Cardiac fibroblast (primary cell): ENCODE data around the gene LMO4.

Experiments used
- DNase-seq, 2 donors: peaks; one replicate each; pipeline versions ENCODE4 v3.0.0 to v3.0.0-alpha.2; 2010; ENCODE audit warnings: low read depth in 2 of 2
- H3K4me3 ChIP-seq, 2 donors: replicated peaks in 1 of 2; 1 replicate in 1 of 2; 2 replicates in 1 of 2; pipeline ENCODE4 v1.5.1; 2011; ENCODE audit warnings: low read depth in 2 of 2, low read length in 2 of 2, mild to moderate bottlenecking in 2 of 2, moderate library complexity in 1 of 2
- CTCF ChIP-seq: IDR thresholded peaks from one replicate; pipeline ENCODE4 v1.5.1; 2011; ENCODE audit warnings: low read depth, mild to moderate bottlenecking, low read length, inconsistent platforms

Gene LMO4

GRCh38 chr1:87327376-87328271, 1.1 kb upstream of the LMO4 start:
- H3K4me3 ChIP-seq = peak overlapping the region; percentile 69 to 71
- no peak for TF ChIP-seq CTCF
- peak in 1 of 2 donors; percentile 16 for DNase-seq

GRCh38 chr1:87329051-87329525, 408 bp downstream of the LMO4 start:
- no peak for TF ChIP-seq CTCF
- peak; percentile 64 to 68 for DNase-seq
- H3K4me3 ChIP-seq = peak overlapping the region; percentile 71 to 80

GRCh38 chr1:87329526-87330056, 911 bp downstream of the LMO4 start:
- peak overlapping the region; percentile 71 to 80 for H3K4me3 ChIP-seq
- TF ChIP-seq CTCF = no peak
- no peak for DNase-seq

GRCh38 chr1:87330057-87330884, 1.6 kb downstream of the LMO4 start:
- TF ChIP-seq CTCF = no peak
- DNase-seq = peak; percentile 29 to 39
- H3K4me3 ChIP-seq = peak overlapping the region; percentile 71 to 80

- no peak for TF ChIP-seq CTCF
- peak in 1 of 2 donors; percentile 12 for DNase-seq
- peak overlapping the region; percentile 71 to 80 for H3K4me3 ChIP-seq
These were observed 2.2 kb downstream of the LMO4 start for GRCh38 chr1:87330885-87331364.
